T-helper 2 cell treated with Interferon-gamma antibody and Interleukin-4, amounts not matched to agents 100 ng/mL and 5 ng/mL, for 36 hours (primary cell): ENCODE results near the gene LRRC26. TPM values are rescaled to one million over a fixed set of nuclear protein-coding genes. Genes with fewer than 3 reads are reported as not detected.
"Not testable (repeated sequence)": the region's sequence is repeated elsewhere in the genome, so short reads cannot be mapped to it uniquely, and the experiment has no call there.

Experiments used
- intact Hi-C: fragments of 100-400 bp; cut with micrococcal nuclease; formaldehyde crosslinking; loops from one replicate; pipeline ENCODE4 v1.15.1; 2023
- total RNA-seq: library from RNA; stranded (reverse); gene quantifications from 2 replicates; pipeline ENCODE4 v1.2.3, GENCODE V29; 2022

Gene LRRC26
- total RNA-seq, 1 donor from 2014 or later: not detected

DNA sequence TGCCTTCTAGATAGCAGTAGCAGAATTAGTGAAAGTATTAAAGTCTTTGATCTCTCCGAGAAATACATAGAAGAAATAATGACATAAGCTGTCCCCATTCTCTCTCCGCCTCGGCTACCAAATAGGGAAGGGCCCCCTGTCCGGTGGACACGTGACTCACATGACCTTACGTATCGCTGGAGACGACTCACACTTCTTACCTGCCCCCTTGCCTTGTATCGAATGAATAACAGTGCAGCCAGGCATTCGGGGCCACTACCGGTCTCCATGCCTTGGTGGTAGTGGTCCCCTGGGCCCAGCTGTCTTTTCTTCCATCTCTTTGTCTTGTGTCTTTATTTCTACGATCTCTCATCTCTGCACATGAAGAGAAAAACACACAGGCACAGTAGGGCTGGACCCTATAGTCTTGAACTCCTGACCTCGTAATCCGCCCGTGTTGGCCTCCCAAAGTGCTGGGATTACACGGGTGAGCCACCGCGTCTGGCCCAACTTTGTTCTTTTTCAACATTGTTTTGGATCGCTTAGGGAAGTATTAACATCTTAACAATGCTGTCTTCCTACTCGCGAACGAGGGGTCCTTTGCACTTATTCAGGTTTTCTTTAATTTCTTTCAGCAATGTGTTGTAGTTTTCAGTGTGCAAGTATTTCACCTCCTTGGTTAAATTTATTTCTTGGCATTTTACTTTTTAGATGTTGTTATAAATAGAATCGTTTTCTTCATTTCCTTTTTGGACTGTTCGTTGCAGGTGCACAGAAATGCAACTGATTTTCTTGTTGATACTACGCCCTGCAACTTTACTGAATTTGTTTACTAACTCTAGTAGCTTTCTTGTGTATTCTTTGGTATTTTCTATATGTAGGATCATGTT lies 47.7 kb downstream of the LRRC26 start:
- intact Hi-C loops: not testable (repeated sequence)

Other genes with a start within 250 kb of the LRRC26 start
- gene FBXW5, start 225.3 kb downstream of the LRRC26 start, total RNA-seq: 104 and 109 TPM in 2 replicates
- 2.3 and 4.1 TPM in 2 replicates for gene C8G, start 224.8 kb downstream of the LRRC26 start, total RNA-seq
- gene LCN12, start 217.8 kb downstream of the LRRC26 start, total RNA-seq: 2.3 and 2.8 TPM in 2 replicates
- gene PTGDS, start 192.5 kb downstream of the LRRC26 start, total RNA-seq: 6.5 and 6.7 TPM in 2 replicates
- 0.16 and 0.20 TPM in 2 replicates for gene LCNL1, start 187.1 kb downstream of the LRRC26 start, total RNA-seq
- gene PAXX, start 177.6 kb downstream of the LRRC26 start, total RNA-seq: 71.4 and 74.5 TPM in 2 replicates
- gene CLIC3, start 173.5 kb downstream of the LRRC26 start, total RNA-seq: 0.91 TPM in 2 replicates
- gene ABCA2, start 141.8 kb downstream of the LRRC26 start, total RNA-seq: 27.8 and 30.6 TPM in 2 replicates
- 0.41 and 0.84 TPM in 2 replicates for gene FUT7, start 138.0 kb downstream of the LRRC26 start, total RNA-seq
- 15.5 and 17.0 TPM in 2 replicates for gene NPDC1, start 123.9 kb downstream of the LRRC26 start, total RNA-seq
- gene ENTPD2, start 116.0 kb downstream of the LRRC26 start, total RNA-seq: not detected in 2 replicates
- 32.9 TPM in 2 replicates for gene SAPCD2, start 99.5 kb downstream of the LRRC26 start, total RNA-seq
- 14.8 and 15.4 TPM in 2 replicates for gene UAP1L1, start 92.5 kb downstream of the LRRC26 start, total RNA-seq
- 48.7 and 55.1 TPM in 2 replicates for gene MAN1B1, start 83.1 kb downstream of the LRRC26 start, total RNA-seq
- gene DPP7, start 55.3 kb downstream of the LRRC26 start, total RNA-seq: 221 and 229 TPM in 2 replicates
- gene GRIN1, start 30.9 kb downstream of the LRRC26 start, total RNA-seq: 0.05 TPM in 1 of 2 replicates, not detected in the other
- gene TMEM210, start 2.0 kb upstream of the LRRC26 start, total RNA-seq: not detected in 2 replicates
- 68.8 and 69.6 TPM in 2 replicates for gene ANAPC2, start 18.5 kb upstream of the LRRC26 start, total RNA-seq
- 86.5 and 88.3 TPM in 2 replicates for gene SSNA1, start 18.6 kb upstream of the LRRC26 start, total RNA-seq
- 9.6 and 10.9 TPM in 2 replicates for gene TPRN, start 30.7 kb upstream of the LRRC26 start, total RNA-seq
- gene TMEM203, start 35.6 kb upstream of the LRRC26 start, total RNA-seq: 28.2 and 30.8 TPM in 2 replicates
- gene NDOR1, start 35.6 kb upstream of the LRRC26 start, total RNA-seq: 38.6 and 42.1 TPM in 2 replicates
- 3.3 and 3.8 TPM in 2 replicates for gene RNF208, start 52.2 kb upstream of the LRRC26 start, total RNA-seq
- gene CYSRT1, start 55.1 kb upstream of the LRRC26 start, total RNA-seq: 0.23 and 0.27 TPM in 2 replicates
- gene RNF224, start 57.5 kb upstream of the LRRC26 start, total RNA-seq: 0.14 TPM in 1 of 2 replicates, not detected in the other
- not detected in 2 replicates for gene SLC34A3, start 60.9 kb upstream of the LRRC26 start, total RNA-seq
- gene TUBB4B, start 71.2 kb upstream of the LRRC26 start, total RNA-seq: 365 and 372 TPM in 2 replicates
- not detected in 2 replicates for gene STPG3, start 81.2 kb upstream of the LRRC26 start, total RNA-seq
- 65.9 and 67.2 TPM in 2 replicates for gene NELFB, start 85.3 kb upstream of the LRRC26 start, total RNA-seq
- 17.4 and 17.5 TPM in 2 replicates for gene TOR4A, start 107.7 kb upstream of the LRRC26 start, total RNA-seq
- gene NRARP, start 132.2 kb upstream of the LRRC26 start, total RNA-seq: 1.5 and 1.7 TPM in 2 replicates